ENCODE measurements around the gene CD79B. TPM values are rescaled to one million over a fixed set of nuclear protein-coding genes. Genes with fewer than 3 reads are reported as not detected.
A peak's percentile ranks its signal among the peaks of the same experiment; 100 is the strongest.

CD79B gene
- total RNA-seq, 2 experiments from 2014 or later, result 479 to 751 TPM

- BruUV-seq (replicated peaks), result no TSS peak
- Histone ChIP-seq H3K9me2 (ENCODE audit: insufficient read depth, low read length) (no peaks in the 10 kb centered on the region), H3K36me3 (ENCODE audit: insufficient read depth, low read length) (no peaks in the 10 kb centered on the region), H2AFZ (ENCODE audit: low read length) (peak overlapping the region; percentile 31; the same call in 1 of the 2 replicates), H3K27ac (ENCODE audit: low read depth, low read length, poor library complexity, severe bottlenecking) (peak overlapping the region; percentile 85), H3K4me2 (ENCODE audit: low read length) (peak overlapping the region; percentile 89), H3K4me3 (ENCODE audit: low read depth, low read length, poor library complexity, severe bottlenecking) (peak overlapping the region; percentile 49), H3K9me3 (ENCODE audit: low read length) (no peaks in the 10 kb centered on the region), H3K79me2 (ENCODE audit: insufficient read depth, low read depth, low read length) (no peaks in the 10 kb centered on the region), H3K4me1 (ENCODE audit: insufficient read depth, low read length, poor library complexity, severe bottlenecking) (peaks cover 51% of the 10 kb centered on the region), H4K20me1 (ENCODE audit: insufficient read depth, low read length) (no peaks in the 10 kb centered on the region)
- DNase-seq (ENCODE audit: low spot score), result peak; percentile 92
- ChIA-PET POLR2A (interaction anchor here (0.6 to 2.4 kb wide), 16 partner anchors 8 to 206 kb away, joined by 3 to 52 read pairs (median 6); partner anchors contain the start of genes CD79B and GH1), CTCF (ENCODE audit: unreplicated experiment) (interaction anchor here (0.6 to 3.1 kb wide), 20 partner anchors 8 to 187 kb away, joined by 3 to 94 read pairs (median 5); partner anchors contain the start of genes CD79B, CSHL1 and GH1)
- intact Hi-C loops (cut with micrococcal nuclease; ENCODE audit: unreplicated experiment), result loop anchor here (1.0 kb wide), 2 partner anchors 14 to 27 kb away; partner anchors contain the start of gene CD79B
- no peak; the same call in 1 of the 2 replicates for TF ChIP-seq CTCF (conservative IDR thresholded peaks at IDR 0.05; ENCODE audit: low read length)
- no peak for TF ChIP-seq EZH2phosphoT487 (IDR thresholded peaks at IDR 0.05; ENCODE audit: borderline replicate concordance, low read depth, low read length)
These were observed 13.8 kb upstream of the CD79B start for GRCh38 chr17:63945784-63946439.

- intact Hi-C loops (cut with micrococcal nuclease; ENCODE audit: unreplicated experiment), result no loop called here
- Histone ChIP-seq H3K27ac (ENCODE audit: low read depth, low read length, poor library complexity, severe bottlenecking) (peak overlapping the region; percentile 85), H3K9me2 (ENCODE audit: insufficient read depth, low read length) (no peaks in the 10 kb centered on the region), H3K4me3 (ENCODE audit: low read depth, low read length, poor library complexity, severe bottlenecking) (peak overlapping the region; percentile 49), H3K4me2 (ENCODE audit: low read length) (peak overlapping the region; percentile 89), H2AFZ (ENCODE audit: low read length) (peak overlapping the region; percentile 31; the same call in 1 of the 2 replicates), H3K36me3 (ENCODE audit: insufficient read depth, low read length) (no peaks in the 10 kb centered on the region), H3K9me3 (ENCODE audit: low read length) (no peaks in the 10 kb centered on the region), H3K4me1 (ENCODE audit: insufficient read depth, low read length, poor library complexity, severe bottlenecking) (peaks cover 45% of the 10 kb centered on the region), H3K79me2 (ENCODE audit: insufficient read depth, low read depth, low read length) (no peaks in the 10 kb centered on the region), H4K20me1 (ENCODE audit: insufficient read depth, low read length) (no peaks in the 10 kb centered on the region)
- CTCF ChIA-PET (ENCODE audit: unreplicated experiment), result interaction anchor here (0.6 to 3.1 kb wide), 5 partner anchors 20 to 188 kb away, joined by 3 to 94 read pairs (median 5); partner anchors contain the start of gene GH1
- TF ChIP-seq EZH2phosphoT487 (IDR thresholded peaks at IDR 0.05; ENCODE audit: borderline replicate concordance, low read depth, low read length), result no peak
- no peak for TF ChIP-seq CTCF (conservative IDR thresholded peaks at IDR 0.05; ENCODE audit: low read length)
- BruUV-seq (replicated peaks), result no TSS peak
- no peak for DNase-seq (ENCODE audit: low spot score)
- POLR2A ChIA-PET, result interaction anchor here (1.5 to 2.4 kb wide), 5 partner anchors 10 to 25 kb away, joined by 5 to 52 read pairs (median 13); partner anchors contain the start of genes CD79B and GH1
These were observed 12.8 kb upstream of the CD79B start for GRCh38 chr17:63944736-63945499.

Measured in OCI-LY7 (cell line).